Amygdala (tissue), 56 donors: ENCODE data around the gene CIC.

ENCODE experiments used
- DNase-seq, 56 donors: peaks; one replicate each; lab custom pipeline; 2025; lab: John Stamatoyannopoulos, UW

CIC gene

DNA sequence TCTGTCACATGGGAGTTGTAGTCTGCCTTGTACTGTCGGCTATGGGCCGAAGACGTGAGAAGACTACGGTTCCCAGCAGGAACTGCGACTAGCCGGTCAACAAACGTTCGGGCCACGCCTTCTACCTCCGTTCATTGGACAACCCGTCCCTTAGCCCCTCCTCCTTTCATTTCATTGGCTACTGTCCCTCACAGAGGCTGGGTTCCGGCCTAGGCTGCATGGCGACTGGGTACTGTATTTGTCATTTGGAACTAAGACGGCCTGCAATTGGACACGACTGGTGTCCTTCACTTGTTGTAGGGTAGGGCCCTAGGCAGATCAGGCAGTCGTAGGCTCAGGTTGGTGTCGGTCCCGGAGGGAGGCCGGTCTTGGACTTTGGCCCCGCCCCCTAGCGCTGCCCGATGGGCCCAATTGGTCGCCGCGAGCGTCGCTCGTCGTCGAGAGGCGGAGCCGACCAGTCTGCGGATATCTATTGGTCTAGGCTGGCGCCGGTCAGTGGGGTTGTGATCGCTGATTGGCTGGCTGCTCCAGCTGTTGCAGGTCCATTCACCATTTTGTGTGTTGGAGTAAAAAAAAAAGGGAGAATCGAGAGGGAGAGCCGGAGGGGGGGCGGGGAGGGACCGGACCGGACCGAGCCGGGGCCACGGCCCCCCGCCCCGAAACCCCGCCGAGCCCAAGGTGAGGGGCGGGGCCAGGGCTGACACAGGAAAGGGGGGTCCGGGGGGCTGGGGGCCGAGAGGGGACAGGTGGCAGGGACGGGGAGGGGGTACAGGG lies at the start of gene CIC:
Gene CIC, plus strand, starts transcription at position 549 of the 774 bp plus-strand sequence. CDS start 2,532 bp downstream, outside the sequence.
- DNase-seq, result peak; percentile 95 to 100 (median 100)

DNA sequence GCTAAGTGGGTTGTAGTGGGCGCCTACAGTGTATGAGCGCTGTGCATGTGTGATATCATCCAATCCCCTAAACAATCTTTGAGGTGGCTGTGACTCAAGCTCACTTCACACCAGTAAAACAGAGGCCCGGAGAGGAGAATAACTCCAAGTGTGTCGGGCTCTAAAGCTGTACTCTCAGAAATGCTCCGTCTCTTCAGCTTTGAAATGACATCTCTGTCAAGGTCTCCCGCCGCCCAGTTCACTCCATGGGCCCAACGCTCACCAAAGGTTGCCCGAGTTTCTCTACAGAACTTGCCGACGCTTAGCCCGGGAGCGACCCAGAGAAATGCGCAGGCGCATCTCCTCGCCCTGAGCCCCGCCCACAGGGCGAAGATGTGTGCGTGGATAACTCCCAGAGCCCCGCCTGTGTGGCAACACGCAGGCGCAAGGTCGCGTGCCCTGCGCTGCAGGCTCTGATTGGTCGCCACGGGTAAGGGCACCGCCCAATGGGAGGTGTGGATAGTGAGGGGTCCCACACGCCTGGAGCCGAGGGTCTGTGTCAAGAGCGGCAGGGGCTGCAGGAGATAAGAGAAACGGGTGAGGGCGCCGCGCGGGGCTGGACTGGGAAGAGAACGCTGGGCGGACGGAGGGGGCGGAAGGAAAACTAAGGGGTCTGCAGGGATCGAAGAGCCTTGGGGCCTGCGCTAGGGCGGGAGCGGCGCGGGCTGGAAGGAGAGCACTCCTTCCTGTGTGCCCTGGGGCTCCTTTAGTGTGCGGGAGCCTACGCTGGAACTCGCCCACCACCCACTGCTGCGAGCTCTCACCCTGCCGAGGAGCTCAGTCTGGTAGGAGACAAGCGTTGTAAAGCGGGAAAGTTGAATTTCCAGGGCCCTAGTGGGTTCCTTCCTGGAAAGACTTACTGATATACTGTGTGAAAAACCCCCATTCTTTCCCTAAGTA lies 49.0 kb upstream of the CIC start, which contains the start of gene ZNF526:
Gene ZNF526, plus strand, starts transcription at position 501 of the 939 bp plus-strand sequence. CDS start 4,092 bp downstream, outside the sequence.
- DNase-seq, result peak; percentile 86 to 99 (median 95)

DNA sequence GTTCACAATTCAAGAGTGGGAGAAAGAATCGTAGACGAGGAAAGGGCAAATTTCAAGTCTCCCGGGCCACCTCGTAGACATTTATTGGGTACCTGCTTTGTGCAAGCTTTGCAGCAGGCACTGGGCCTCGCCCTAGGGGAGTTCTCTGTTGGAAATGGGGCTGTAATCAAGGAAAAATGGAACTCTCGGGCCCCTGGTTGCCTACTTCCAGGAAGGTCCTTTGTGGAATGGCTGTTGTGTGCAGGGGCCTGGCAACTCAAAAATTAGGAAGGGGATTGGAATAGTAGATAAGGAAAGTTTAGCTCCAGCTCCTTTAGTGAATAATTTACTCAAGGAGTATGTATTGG lies 48.3 kb upstream of the CIC start:
- no peak for DNase-seq

DNA sequence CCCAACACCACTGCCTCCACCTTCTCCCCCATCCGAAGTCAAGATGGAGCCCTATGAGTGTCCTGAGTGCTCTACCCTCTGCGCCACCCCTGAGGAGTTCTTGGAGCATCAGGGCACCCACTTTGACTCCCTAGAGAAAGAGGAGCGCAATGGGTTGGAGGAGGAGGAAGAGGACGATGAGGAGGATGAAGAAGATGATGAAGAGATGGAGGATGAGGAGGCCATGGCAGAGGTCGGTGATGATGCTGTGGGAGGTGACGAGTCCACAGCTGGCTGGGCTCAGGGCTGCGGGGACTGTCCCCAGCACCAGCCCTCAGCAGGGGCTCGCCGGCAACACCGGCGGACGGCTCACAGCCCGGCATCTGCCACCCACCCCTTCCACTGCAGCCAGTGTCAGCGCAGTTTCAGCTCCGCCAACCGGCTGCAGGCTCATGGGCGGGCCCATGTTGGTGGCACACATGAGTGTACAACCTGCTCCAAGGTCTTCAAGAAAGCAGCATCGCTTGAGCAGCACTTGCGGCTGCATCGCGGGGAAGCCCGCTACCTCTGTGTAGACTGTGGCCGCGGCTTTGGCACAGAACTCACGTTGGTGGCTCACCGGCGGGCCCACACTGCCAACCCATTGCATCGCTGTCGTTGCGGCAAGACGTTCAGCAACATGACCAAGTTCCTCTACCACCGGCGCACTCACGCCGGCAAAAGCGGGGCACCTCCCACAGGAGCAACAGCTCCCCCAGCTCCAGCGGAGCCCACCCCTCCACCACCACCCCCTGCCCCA lies 43.9 kb upstream of the CIC start:
- DNase-seq, result no peak

DNA sequence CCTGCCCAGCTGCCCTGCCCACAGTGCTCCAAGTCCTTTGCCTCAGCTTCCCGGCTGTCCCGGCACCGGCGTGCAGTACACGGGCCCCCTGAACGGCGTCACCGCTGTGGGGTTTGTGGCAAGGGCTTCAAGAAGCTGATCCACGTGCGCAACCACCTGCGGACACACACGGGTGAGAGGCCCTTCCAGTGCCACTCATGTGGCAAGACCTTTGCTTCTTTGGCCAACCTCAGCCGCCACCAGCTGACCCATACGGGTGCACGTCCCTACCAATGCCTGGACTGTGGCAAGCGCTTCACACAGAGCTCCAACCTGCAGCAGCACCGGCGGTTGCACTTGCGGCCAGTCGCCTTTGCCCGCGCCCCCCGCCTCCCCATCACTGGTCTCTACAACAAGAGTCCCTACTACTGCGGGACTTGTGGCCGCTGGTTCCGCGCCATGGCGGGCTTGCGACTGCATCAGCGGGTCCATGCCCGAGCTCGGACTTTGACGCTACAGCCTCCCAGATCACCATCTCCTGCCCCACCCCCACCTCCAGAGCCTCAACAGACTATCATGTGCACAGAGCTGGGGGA lies 43.2 kb upstream of the CIC start:
- no peak for DNase-seq

DNA sequence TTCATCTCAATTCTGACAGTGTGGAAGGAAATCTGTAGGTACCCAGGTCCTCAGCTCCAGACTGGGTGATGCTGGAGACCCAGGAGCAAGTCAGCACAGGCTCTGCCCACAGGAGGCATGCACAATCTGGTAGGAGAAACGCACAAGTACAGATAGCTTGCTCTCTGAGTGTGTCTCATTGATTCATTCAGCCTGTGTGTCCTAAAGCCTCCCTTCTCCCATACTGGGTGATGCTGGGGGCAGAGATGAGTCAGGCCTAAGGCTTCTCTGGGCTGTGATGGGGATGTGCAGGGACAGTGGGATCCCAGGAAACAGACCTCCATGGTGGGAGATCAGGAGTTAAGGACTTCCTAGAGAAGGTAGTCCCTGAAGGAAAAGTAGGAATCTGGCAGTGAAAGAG lies 42.2 kb upstream of the CIC start:
- no peak for DNase-seq

DNA sequence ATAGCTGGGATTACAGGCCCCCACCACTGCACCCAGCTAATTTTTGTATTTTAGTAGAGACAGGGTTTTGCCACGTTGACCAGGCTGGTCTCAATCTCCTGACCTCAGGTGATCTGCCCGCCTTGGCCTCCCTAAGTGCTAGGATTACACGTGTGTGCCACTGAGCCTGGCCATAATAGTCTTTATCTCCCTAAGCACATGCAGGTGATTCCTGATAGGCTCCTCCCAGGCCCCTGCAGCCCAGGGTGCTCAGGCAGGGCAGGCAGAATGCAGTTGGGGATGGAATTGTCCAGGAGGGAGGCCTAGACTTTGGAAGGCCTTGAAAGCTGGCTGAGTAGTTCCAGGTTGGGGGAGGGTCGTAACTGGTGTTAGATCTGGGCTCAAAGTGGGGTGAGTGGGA lies 40.4 kb upstream of the CIC start:
- DNase-seq, result no peak

DNA sequence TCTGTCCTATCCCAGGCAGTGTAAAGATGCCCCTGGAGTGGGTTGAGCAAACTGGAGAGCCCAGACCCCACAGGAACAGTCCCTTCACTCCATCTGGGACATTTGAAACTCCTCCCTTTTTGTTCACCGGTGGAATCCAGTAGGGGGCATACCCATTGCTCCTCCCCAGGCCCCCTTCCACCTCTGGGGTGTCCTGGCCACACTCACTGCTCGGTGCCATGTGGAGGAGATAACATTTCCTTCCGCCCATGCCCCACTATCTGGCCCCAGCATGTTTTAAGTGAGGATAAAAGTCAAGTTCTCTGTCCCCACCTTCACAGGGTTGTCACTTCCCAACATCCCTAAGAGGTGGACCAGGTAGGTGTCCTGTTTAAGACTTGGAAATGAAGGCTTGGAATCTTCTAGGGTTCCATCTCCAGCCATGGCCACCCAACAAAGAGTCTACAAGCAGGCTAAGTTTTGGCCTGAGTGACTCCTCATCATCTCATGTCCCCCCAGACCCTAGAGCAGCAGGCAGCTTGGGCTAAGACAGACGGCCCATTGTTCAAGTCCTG lies 39.7 kb upstream of the CIC start:
- DNase-seq, result no peak

DNA sequence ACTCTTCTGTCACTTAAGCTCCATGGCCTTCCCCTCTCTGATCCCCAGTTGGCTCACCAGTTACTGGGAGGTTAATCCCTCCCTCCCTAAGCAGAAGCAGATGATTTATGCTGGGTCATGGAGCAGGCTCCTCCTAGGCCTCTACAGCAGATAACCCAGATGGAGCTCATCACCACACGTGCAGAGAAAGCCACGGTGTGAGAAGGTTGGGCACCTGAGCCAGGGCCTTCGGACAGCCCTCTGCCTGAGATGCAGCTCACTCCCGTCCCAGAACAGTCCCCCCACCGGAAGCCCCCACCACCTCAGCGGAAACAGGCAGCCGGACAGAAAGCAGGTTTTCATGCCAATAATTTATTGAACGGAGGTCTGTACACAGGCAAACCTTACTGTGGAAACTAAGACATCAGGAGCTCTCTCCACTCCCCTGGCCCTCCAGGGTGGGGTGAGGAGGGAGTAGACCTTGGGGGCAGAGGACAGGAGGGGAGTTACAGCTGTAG lies 39.1 kb upstream of the CIC start:
- DNase-seq, result no peak

DNA sequence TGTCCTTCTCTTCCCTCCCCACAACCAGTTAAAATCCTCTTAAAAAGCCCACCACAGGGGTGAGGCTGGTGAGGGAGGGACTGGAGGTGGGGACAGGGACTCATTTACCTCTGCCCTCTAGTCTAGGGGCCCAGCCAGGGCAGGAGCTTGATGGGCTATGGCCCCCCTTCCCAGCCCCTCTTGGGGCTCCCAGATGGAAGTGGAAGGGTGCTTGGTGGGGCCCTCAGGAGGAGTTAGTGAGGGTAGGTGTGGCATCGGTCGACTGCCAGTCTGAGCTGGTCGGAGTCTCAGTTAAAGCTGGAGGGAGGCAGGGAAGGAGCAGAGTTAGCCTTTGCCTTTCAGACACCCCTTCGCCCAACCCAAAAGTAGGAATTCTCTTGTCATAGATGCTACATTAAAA lies 38.5 kb upstream of the CIC start:
- no peak for DNase-seq

DNA sequence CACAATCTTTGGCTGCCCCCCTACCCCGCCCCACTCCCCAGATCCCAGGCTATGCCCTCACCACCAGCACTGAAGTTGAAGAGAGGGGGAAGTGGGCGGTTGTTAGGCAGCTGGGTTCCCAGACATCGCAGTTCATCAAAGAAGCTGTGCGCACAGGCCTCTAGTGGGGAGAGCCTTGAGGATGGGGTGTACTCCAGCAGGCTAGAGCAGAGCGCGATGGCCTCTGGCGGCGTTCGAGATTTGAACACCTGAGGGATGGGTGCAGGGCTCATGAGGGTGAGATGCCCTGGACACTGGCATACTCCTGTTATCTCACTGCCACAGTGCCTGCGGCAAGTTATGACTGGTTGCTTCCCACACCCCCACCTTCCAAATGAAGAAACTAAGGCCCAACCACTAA lies 36.6 kb upstream of the CIC start:
- DNase-seq, result no peak

DNA sequence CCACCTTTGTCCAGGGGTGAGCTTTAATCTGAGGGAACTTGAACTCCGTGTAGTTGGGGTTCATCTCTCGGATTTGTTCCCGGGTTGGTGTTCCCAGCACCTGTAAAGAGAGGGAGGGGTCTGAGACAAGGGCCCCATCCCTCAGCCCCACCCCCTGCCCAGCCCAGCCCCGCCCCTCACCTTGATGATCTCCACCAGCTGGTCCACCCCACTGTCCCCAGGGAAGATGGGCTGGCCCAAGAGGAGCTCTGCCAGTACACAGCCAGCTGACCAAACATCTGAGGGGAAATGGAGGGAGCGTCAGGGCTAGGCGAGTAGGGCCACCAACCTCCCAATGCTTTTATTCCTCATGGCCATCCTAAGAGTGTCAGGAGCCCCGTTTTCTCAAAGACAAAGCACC lies 35.9 kb upstream of the CIC start:
- DNase-seq, result no peak

DNA sequence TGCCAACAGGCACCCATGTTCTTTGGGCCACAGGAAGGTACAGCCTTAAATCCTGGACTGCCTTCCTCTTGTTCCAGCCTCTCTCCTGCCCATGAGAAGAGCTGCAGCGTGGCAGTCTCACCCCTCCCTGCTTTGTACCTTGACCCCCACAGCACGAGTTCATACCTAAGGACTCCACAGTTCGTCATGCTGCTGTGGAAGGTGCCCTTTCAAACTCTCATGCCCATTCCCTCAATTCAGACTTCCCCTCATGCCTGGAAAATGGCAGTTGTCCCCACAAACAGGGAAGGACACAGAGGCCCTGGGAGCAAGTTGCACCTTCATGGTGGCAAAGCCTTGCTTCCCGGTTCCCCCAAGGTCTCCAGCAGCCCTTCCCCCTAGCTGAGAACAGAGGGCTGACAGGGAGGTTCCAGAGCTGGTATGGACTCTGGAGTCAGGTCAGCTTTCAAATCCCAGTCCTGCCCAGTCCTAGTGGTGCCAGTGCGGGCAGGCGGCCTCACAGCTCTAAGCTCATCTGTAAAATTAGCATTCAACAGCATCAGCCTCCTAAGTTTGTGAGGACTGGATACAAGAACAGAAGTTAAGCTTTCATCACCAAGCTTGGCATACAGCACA lies 35.3 kb upstream of the CIC start:
- no peak for DNase-seq

DNA sequence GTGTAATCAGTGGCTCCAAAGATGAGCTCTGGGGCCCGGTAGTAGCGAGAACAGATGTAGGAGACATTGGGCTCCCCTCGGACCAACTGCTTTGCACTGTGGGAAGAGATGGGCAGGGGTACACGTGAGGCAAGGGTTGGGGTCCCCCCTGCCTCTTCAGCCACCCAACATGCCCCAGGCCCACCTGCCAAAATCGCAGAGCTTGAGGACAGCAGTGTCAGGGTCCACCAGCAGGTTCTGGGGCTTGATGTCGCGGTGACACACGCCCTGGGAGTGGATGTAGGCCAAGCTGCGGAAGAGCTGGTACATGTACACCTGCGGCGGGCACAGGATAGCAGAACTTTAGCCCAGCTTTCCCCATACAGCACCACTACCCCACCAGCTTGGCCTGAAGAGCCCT lies 34.7 kb upstream of the CIC start:
- no peak for DNase-seq

DNA sequence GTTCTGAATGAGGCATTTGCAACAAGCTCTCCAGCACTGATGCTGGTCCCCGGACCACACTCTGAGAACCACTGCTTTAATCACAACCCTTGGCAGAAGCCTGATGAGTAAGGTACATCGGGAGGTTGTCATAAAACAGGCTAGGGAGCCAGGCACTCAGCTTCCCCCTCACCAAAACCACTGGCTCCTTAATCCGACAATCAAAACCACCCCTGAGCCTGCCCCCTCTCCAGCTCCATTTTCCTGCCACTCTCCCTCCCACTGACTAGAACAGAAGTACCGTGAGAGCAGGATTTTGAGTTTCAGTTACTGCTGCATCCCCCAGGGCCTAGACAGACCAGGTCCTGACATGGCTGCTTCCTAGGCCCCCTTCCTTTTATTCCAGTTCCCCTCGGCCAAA lies 33.9 kb upstream of the CIC start:
- DNase-seq, result no peak

DNA sequence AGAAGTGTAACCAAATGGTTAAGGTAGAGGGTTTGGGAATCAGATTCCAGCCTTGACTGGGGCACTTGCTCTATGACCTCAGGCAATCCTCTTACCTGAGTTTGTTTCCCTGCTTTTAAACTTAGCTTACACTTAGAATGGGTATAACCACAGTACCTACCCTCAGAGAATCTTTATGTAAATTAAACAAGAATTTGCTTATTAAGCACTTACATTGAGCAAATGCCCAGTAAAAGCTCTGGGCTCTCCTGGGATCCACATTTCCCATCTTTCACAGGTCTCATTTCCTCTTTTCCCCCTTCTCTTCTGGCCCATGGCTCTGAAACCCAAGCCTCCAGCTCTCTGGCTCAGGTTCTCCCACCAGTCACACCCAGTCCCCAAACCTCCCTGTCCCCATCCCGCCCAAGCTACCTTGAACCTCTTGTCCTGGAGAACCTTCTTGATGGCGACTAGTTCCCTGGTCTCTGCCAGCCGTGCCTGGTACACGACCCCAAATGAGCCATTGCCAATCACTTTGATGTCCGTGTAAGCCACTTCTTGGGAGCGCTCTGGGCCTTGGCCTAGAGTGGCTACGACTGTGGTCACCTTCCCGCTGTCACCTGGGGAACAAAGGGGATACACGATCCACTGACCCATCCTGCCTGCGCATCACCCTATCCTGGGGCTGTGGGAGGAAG lies 29.4 kb upstream of the CIC start:
- DNase-seq, result no peak

DNA sequence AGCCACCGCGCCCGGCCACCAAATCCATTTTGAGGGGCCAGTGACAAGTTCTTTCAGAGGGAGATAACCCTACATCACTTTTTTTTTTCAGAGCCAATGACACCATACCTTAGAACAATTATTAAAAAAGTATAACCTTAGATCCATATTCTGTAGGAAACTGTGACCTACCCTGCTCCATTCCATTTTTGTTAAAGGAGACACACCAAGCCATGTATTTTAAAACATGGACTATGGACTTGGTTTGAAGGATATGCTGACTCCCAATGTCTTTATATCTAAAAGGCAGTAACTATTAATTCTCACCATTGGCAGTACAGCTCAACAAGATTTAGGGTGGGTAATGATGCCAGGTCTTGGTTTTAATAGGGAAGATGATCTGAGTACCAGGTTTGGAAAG lies 27.8 kb upstream of the CIC start:
- no peak for DNase-seq

DNA sequence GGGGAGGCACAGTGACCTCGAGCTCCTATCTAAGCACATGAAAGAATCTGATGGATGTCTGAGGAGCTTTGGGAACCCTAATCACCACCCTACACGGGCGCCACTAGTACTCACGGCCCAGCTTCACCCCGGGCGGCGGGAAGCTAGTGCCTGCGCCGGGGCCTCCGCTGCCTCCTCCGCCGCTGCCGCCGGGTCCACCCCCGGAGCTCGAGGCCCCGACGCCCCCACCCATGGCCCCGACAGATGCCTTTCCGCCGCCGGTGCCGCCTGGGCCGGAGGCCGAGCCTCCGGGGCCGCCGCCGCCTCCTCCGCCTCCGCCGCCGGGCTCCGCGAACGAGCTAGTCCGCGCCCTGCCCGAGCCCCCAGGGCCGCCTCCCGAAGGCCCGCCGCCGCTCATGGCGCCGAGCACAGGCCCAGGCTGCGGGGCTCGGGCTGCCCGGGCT lies 27.0 kb upstream of the CIC start:
- peak in 2 of 56 donors; percentile 46 to 65 for DNase-seq
